GM08714 (cell line): ENCODE measurements around the gene VPS18.

Experiments used
- H3K4me3 ChIP-seq: fragments of 200-500 bp; sonication (Bioruptor generic); 2 replicates; pipeline ENCODE4 v1.5.1; 2014; ENCODE audit warnings: mild to moderate bottlenecking, low read length, inconsistent platforms
- ZNF274 ChIP-seq: IDR thresholded peaks from 2 replicates; pipeline ENCODE4 v1.6.1; 2012; ENCODE audit warnings: mild to moderate bottlenecking, low read depth, low read length

Gene VPS18

GRCh38 chr15:40917585-40917984 is 23.3 kb downstream of the VPS18 start:
- TF ChIP-seq ZNF274: no peak
- no peak overlapping the region for H3K4me3 ChIP-seq

- no peak for TF ChIP-seq ZNF274
- H3K4me3 ChIP-seq: no peak overlapping the region
These were observed 24.0 kb downstream of the VPS18 start for GRCh38 chr15:40918146-40918798.

GRCh38 chr15:40918799-40919392 is 24.6 kb downstream of the VPS18 start:
- H3K4me3 ChIP-seq: no peak overlapping the region

GRCh38 chr15:40921949-40922607 is 27.8 kb downstream of the VPS18 start:
- TF ChIP-seq ZNF274: no peak
- H3K4me3 ChIP-seq: no peak overlapping the region

More at GRCh38 chr15:40918799-40919392, 24.6 kb downstream of the VPS18 start:
- TF ChIP-seq ZNF274: no peak

GRCh38 chr15:40922608-40923005 is 28.4 kb downstream of the VPS18 start:
- TF ChIP-seq ZNF274: no peak
- no peak overlapping the region for H3K4me3 ChIP-seq

DNA sequence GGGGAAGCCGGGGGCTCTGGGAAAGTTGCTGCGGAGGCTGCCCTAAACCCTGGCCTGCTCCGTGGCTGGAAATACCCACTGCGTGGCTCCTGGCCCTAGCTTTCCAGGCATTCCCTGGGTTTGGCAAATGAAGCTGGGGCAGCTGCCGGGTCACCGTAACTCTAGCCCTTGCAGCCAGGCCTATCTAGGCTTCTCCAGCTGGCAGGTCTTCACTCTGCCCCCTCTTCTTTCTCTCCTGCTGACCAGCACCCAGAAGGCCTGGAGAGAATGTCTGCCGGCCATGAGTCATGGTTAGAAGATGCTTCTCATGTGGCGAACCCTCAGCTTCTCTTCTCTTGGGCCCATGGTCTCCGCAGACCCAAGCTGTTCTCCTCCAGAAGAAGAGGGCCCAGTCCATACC is 29.3 kb downstream of the VPS18 start:
- H3K4me3 ChIP-seq: no peak overlapping the region
- TF ChIP-seq ZNF274: no peak

- H3K4me3 ChIP-seq: no peak overlapping the region
These were observed 31.2 kb downstream of the VPS18 start for GRCh38 chr15:40925495-40925862.

DNA sequence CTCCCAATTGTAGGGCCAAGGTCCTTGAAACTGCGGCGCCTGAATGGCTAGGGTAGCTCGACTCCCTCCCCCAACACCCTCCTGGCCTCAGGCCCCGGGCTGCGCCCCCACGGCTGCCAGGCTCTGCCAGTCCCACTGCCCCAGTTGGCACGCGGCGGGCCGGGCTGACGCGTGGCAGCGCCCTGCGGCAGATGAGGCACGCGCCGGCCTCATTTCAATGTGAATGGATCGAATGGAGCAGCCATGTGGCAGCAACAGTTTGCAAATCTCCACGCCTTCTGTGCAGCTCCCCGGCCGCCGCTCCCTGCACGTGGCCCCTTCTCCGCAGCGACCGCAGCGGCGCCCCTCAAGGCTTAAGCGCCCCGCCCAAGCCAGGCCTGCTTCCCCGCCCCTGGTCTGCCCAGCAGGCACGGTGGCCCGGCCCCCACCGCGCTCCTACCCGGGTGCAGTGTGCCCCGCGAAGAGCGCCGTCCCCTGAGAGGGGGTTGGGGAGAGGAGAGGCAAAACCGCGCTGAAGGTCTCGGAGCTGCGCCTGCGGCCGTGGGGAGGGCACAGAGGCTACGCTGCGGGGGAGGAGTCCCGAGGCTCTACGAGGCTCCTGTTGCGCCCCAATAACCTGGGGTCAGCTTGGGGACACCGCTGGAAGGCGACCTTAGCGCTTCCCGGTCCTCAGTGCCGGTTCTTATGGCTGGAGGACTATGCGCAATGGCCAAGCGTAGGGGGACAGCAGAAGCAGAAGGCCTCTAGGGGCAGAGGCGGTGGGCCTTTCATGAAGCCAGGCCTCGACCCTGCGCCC is 31.8 kb downstream of the VPS18 start:
- H3K4me3 ChIP-seq: no peak overlapping the region
- no peak for TF ChIP-seq ZNF274

More at GRCh38 chr15:40925495-40925862, 31.2 kb downstream of the VPS18 start:
- TF ChIP-seq ZNF274: no peak

DNA sequence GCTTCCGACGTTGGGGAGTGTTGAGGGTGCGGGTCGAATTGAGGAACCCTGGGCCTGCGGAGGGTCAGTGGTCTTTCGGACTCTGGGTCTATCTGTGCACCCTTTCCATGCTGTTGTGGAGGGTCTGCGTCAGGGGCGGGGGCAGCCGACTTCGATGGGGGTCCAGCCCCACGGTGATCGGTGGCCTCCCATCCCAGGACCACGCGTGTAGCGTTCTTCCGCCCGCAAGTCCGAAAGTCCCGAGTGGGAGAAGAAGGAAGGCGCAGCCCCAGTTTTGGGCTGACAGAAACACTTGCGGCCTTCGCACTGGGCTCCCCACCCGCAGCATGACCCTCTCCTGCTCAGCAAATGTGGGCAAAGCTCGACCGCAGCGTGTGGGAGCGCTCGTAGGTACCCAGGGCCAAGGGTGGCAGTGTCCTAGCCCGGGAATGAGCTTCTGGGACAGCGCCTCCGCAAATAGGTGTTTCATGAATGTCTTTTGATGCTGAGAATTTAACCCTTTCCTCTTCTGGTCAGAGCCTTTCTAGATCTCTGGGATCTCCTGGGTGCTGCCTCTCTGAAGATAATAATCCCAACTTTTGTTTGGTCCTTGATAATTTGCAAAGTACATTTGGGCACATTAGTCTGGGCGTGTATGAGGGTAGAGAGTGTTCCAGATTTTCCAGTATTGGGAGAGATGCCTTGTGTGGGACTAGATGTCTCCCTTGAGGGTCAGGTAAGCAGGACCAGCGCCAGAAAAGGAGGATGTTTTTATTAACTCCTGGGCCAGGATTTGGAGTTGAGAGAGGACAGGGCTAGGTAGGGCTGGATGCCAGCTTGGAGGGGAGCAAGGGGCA is 32.6 kb downstream of the VPS18 start:
- TF ChIP-seq ZNF274: no peak
- H3K4me3 ChIP-seq: no peak overlapping the region

GRCh38 chr15:40927495-40927872 is 33.2 kb downstream of the VPS18 start:
- H3K4me3 ChIP-seq: no peak overlapping the region
- no peak for TF ChIP-seq ZNF274

GRCh38 chr15:40927873-40928806 is 33.9 kb downstream of the VPS18 start:
- peak overlapping the region; percentile 39; the same call in 1 of the 2 replicates for H3K4me3 ChIP-seq
- no peak for TF ChIP-seq ZNF274

DNA sequence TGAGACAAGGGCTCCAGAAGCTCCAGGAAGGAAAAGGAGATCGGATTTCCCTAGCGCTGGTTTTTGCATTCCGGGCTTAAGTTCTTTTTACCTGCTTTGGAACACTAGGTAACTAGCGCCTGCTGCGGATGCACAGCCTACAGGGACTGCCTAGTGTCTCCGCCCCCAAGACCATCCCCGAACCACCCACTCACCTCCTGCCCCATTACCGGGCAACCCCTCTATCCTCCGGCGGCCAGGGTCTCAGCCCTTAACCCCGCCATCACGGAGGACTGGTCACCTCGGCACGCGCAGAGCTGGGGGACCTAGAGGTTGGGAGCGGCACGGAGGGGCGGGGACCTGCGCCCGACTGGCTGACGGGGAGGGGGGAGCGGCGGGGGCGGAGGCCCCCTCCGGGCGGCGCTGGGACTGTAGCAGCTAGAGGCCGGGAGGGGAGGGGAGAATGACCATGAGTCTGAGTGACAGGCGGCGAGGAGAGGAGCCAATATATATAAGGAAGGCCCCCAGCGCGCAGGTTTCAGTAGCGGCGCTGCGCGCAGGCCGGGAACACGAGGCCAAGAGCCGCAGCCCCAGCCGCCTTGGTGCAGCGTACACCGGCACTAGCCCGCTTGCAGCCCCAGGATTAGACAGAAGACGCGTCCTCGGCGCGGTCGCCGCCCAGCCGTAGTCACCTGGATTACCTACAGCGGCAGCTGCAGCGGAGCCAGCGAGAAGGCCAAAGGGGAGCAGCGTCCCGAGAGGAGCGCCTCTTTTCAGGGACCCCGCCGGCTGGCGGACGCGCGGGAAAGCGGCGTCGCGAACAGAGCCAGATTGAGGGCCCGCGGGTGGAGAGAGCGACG is 34.8 kb downstream of the VPS18 start, which contains the start of gene DLL4:
TSS of gene DLL4 (plus strand) at position 520 of the 839 bp plus-strand sequence. CDS start 329 bp downstream, outside the sequence.
- no peak for TF ChIP-seq ZNF274
- H3K4me3 ChIP-seq: peak within 1 kb of the TSS; percentile 39; the same call in 1 of the 2 replicates
